ENCODE results near the gene GPX4. TPM values are rescaled to one million over a fixed set of nuclear protein-coding genes. Genes with fewer than 3 reads are reported as not detected.

The GPX4 gene
- total RNA-seq, 1 experiment from 2014 or later: 577 TPM

DNA sequence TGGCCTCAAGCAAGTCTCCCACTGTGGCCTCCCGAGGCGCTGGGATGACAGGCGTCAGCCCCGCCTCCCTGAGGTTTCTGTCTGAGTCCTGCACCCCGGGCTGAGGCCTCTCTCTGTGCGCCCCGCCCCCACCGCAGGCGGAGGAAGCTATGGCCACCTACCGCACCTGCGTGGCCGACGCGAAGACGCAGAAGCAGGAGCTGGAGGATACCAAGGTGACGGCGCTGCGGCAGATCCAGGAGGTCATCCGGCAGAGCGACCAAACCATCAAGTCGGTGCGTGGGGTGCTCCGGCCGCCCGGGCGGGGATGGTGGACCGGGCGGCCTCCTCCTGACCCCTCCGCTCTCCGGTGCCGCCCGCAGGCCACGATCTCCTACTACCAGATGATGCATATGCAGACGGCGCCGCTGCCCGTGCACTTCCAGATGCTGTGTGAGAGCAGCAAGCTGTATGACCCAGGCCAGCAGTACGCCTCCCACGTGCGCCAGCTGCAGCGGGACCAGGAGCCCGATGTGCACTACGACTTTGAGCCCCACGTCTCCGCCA is 24.2 kb upstream of the GPX4 start:
- BruUV-seq (replicated peaks): no TSS peak
- DNase-seq (ENCODE audit: low read depth, low spot score) (no peak), ATAC-seq (no peak)
- in situ Hi-C loops (cut with HindIII; ENCODE audit: low pct_unique_long_range_greater_than_20kb, low sequenced_read_pairs): no loop called here
- H3K9me3 ChIP-seq (ENCODE audit: control insufficient read depth, insufficient read depth, low read depth, low read length): no peaks in the 10 kb centered on the region
- intact Hi-C loops (cut with micrococcal nuclease; ENCODE audit: unreplicated experiment): no loop called here
- H3K4me1 ChIP-seq (ENCODE audit: control insufficient read depth, insufficient read depth, low read length): peaks cover 4% of the 10 kb centered on the region
- TF ChIP-seq SIN3A (IDR thresholded peaks at IDR 0.05; ENCODE audit: borderline replicate concordance, insufficient read depth, low read depth, low read length) (no peak), POLR2AphosphoS5 (IDR thresholded peaks at IDR 0.05; ENCODE audit: low read depth, low read length) (no peak), TCF7L2 (IDR thresholded peaks at IDR 0.05; ENCODE audit: low read depth, low read length) (no peak)
- TF ChIP-seq, protein P1, sequence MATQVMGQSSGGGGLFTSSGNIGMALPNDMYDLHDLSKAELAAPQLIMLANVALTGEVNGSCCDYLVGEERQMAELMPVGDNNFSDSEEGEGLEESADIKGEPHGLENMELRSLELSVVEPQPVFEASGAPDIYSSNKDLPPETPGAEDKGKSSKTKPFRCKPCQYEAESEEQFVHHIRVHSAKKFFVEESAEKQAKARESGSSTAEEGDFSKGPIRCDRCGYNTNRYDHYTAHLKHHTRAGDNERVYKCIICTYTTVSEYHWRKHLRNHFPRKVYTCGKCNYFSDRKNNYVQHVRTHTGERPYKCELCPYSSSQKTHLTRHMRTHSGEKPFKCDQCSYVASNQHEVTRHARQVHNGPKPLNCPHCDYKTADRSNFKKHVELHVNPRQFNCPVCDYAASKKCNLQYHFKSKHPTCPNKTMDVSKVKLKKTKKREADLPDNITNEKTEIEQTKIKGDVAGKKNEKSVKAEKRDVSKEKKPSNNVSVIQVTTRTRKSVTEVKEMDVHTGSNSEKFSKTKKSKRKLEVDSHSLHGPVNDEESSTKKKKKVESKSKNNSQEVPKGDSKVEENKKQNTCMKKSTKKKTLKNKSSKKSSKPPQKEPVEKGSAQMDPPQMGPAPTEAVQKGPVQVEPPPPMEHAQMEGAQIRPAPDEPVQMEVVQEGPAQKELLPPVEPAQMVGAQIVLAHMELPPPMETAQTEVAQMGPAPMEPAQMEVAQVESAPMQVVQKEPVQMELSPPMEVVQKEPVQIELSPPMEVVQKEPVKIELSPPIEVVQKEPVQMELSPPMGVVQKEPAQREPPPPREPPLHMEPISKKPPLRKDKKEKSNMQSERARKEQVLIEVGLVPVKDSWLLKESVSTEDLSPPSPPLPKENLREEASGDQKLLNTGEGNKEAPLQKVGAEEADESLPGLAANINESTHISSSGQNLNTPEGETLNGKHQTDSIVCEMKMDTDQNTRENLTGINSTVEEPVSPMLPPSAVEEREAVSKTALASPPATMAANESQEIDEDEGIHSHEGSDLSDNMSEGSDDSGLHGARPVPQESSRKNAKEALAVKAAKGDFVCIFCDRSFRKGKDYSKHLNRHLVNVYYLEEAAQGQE (IDR thresholded peaks at IDR 0.05; ENCODE audit: insufficient read depth in 1 of 2, low read depth in 2 of 2, low read length in 1 of 2): no peak
- TF ChIP-seq, protein P2, sequence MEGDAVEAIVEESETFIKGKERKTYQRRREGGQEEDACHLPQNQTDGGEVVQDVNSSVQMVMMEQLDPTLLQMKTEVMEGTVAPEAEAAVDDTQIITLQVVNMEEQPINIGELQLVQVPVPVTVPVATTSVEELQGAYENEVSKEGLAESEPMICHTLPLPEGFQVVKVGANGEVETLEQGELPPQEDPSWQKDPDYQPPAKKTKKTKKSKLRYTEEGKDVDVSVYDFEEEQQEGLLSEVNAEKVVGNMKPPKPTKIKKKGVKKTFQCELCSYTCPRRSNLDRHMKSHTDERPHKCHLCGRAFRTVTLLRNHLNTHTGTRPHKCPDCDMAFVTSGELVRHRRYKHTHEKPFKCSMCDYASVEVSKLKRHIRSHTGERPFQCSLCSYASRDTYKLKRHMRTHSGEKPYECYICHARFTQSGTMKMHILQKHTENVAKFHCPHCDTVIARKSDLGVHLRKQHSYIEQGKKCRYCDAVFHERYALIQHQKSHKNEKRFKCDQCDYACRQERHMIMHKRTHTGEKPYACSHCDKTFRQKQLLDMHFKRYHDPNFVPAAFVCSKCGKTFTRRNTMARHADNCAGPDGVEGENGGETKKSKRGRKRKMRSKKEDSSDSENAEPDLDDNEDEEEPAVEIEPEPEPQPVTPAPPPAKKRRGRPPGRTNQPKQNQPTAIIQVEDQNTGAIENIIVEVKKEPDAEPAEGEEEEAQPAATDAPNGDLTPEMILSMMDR (IDR thresholded peaks at IDR 0.05): no peak
- no peaks in the 10 kb centered on the region for H3K36me3 ChIP-seq (ENCODE audit: control insufficient read depth, insufficient read depth, low read length)
- no peak overlapping the region for H3K27ac ChIP-seq (ENCODE audit: low read length)
- CTCF ChIA-PET: no interaction called here
- H3K4me3 ChIP-seq (ENCODE audit: low read depth in 2 of 2, low read length in 2 of 2): no peak overlapping the region
- POLR2A ChIA-PET: interaction anchor here (0.6 kb wide), 1 partner anchor 89 kb away, joined by 8 read pairs; no protein-coding TSS in a partner anchor
- no peaks in the 10 kb centered on the region for H3K27me3 ChIP-seq (ENCODE audit: control insufficient read depth, insufficient read depth, low read length)

DNA sequence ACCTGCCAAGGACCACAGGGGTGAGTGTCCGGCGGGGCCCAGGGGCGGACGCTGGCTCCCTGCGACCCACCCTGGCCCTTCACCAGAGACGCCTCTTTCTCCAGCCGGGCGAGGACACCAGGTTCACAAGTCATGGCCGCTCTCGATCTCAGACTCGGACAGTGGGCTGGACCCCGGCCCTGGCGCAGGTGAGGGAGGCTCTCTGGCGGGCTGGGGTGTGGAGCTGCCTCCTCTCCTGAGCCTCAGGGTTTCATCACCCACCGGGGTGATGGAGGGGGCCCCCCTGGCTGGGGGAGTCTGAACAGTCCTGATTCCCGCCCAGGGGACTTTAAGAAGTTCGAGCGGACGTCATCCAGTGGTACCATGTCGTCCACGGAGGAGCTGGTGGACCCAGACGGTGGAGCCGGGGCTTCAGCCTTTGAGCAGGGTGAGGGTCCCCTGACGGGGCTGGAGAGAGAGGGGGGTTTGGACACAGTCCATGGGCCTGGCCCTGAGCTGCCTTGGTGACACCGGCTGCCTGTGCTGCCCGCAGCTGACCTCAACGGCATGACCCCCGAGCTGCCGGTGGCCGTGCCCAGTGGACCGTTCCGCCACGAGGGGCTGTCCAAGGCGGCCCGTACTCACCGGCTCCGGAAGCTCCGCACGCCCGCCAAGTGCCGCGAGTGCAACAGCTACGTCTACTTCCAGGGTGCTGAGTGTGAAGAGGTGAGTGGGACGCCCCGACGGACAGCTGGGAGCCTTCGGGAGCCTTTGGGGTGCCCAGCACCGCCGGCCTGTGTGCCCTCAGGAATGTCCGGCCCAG is 23.2 kb upstream of the GPX4 start:
- Histone ChIP-seq H3K4me3 (ENCODE audit: low read depth in 2 of 2, low read length in 2 of 2) (no peak overlapping the region), H3K27ac (ENCODE audit: low read length) (no peak overlapping the region), H3K36me3 (ENCODE audit: control insufficient read depth, insufficient read depth, low read length) (no peaks in the 10 kb centered on the region), H3K4me1 (ENCODE audit: control insufficient read depth, insufficient read depth, low read length) (peaks cover 4% of the 10 kb centered on the region), H3K9me3 (ENCODE audit: control insufficient read depth, insufficient read depth, low read depth, low read length) (no peaks in the 10 kb centered on the region), H3K27me3 (ENCODE audit: control insufficient read depth, insufficient read depth, low read length) (no peaks in the 10 kb centered on the region)
- ATAC-seq: no peak
- no TSS peak for BruUV-seq (replicated peaks)
- DNase-seq (ENCODE audit: low read depth, low spot score): no peak
- CTCF ChIA-PET: no interaction called here
- no peak for TF ChIP-seq TCF7L2 (IDR thresholded peaks at IDR 0.05; ENCODE audit: low read depth, low read length)
- intact Hi-C loops (cut with micrococcal nuclease; ENCODE audit: unreplicated experiment) (no loop called here), in situ Hi-C loops (cut with HindIII; ENCODE audit: low pct_unique_long_range_greater_than_20kb, low sequenced_read_pairs) (no loop called here)
- POLR2A ChIA-PET: no interaction called here

All from Panc1 (cell line).